GM12878 (cell line): Measurements from ENCODE around the gene CCL20. TPM values are rescaled to one million over a fixed set of nuclear protein-coding genes. Genes with fewer than 3 reads are reported as not detected.

Source experiments
- ATAC-seq: fragments of 200-7000 bp; cut with Tn5 transposase; 3 replicates; pipeline ENCODE4 v1.9.1; 2020; ENCODE audit warnings: mild to moderate bottlenecking, moderate library complexity
- BruUV-seq: library from RNA; stranded (reverse); fragments of 400-500 nt; replicated peaks from 2 replicates; lab custom pipeline; 2021; lab: Mats Ljungman, UMichigan
- CTCF ChIA-PET: fragments of 300-600 bp; sonication (Branson Sonifier 250); formaldehyde crosslinking; extraction: SDS; loops from one replicate; lab custom pipeline; 2021; ENCODE audit warnings: inconsistent platforms; lab: Yijun Ruan, JAX
- POLR2A ChIA-PET: fragments of 350-600 bp; formaldehyde crosslinking; extraction: SDS; loops from one replicate; lab custom pipeline; 2021; ENCODE audit warnings: inconsistent platforms; lab: Charles Lee
- RAD21 ChIA-PET: fragments of 300-600 bp; sonication (Branson Sonifier 250); formaldehyde crosslinking; loops from one replicate; lab custom pipeline; 2023; ENCODE audit warnings: antibody characterized with exemption; ENCODE audit not compliant: unreplicated experiment; lab: Charles Lee
- SMC1A ChIA-PET: fragments of 300-600 bp; sonication (Branson Sonifier 250); formaldehyde crosslinking; loops from one replicate; lab custom pipeline; 2023; ENCODE audit not compliant: unreplicated experiment, uncharacterized antibody; lab: Charles Lee
- DNase-seq: peaks from one replicate; pipeline ENCODE4 v3.0.0-alpha.2; 2011; ENCODE audit warnings: low read depth, low spot score
- FAIRE-seq: peaks from 3 replicates; lab custom pipeline; 2011; peaks lifted over from hg19 to GRCh38; lab: Jason Lieb, UNC
- H2AFZ ChIP-seq: 2 replicates; pipeline ENCODE4 v1.6.0; 2011; ENCODE audit warnings: low read depth, low read length, control low read depth; ENCODE audit not compliant: control insufficient read depth
- H3K27ac ChIP-seq: 2 replicates; pipeline ENCODE4 v1.5.1; 2011; ENCODE audit warnings: control low read depth; ENCODE audit not compliant: control insufficient read depth, insufficient read depth
- H3K27me3 ChIP-seq, 2 experiments: replicated peaks in 1 of 2; 2 replicates each; pipeline versions ENCODE4 v1.6.0 to v1.6.1; 2011; ENCODE audit warnings: low read length in 1 of 2; ENCODE audit not compliant: control insufficient read depth in 2 of 2, insufficient read depth in 2 of 2
- H3K36me3 ChIP-seq, 2 experiments: 2 replicates each; pipeline ENCODE4 v1.5.1; 2011; ENCODE audit warnings: low read length in 1 of 2; ENCODE audit not compliant: control insufficient read depth in 2 of 2, insufficient read depth in 2 of 2
- H3K4me1 ChIP-seq: 2 replicates; pipeline ENCODE4 v1.6.1; 2011; ENCODE audit warnings: mild to moderate bottlenecking, low read length, moderate library complexity, mixed read lengths; ENCODE audit not compliant: control insufficient read depth, insufficient read depth
- H3K4me2 ChIP-seq: 2 replicates; pipeline ENCODE4 v1.6.0; 2011; ENCODE audit warnings: control low read depth; ENCODE audit not compliant: control insufficient read depth, insufficient read depth
- H3K4me3 ChIP-seq: fragments of 200-600 bp; sonication (generic); 2 replicates; pipeline ENCODE4 v1.5.1; 2016
- H3K79me2 ChIP-seq: 2 replicates; pipeline ENCODE4 v1.6.0; 2011; ENCODE audit warnings: low read length; ENCODE audit not compliant: control insufficient read depth, insufficient read depth
- H3K9ac ChIP-seq: 2 replicates; pipeline ENCODE4 v1.8.0; 2011; ENCODE audit warnings: low read length, control low read depth, mixed read lengths; ENCODE audit not compliant: control insufficient read depth, insufficient read depth
- H3K9me3 ChIP-seq: replicated peaks from 3 replicates; pipeline ENCODE4 v1.5.1; 2011; ENCODE audit warnings: mild to moderate bottlenecking, low read length; ENCODE audit not compliant: control insufficient read depth, insufficient read depth
- H4K20me1 ChIP-seq: 2 replicates; pipeline ENCODE4 v1.6.0; 2011; ENCODE audit not compliant: control insufficient read depth, insufficient read depth
- ATF3 ChIP-seq: IDR thresholded peaks from 2 replicates; pipeline ENCODE4 v1.6.1; 2011; ENCODE audit warnings: low read depth, mild to moderate bottlenecking, low read length, moderate library complexity, borderline replicate concordance; ENCODE audit errors: extremely low read depth
- BRCA1 ChIP-seq: IDR thresholded peaks from 2 replicates; pipeline ENCODE4 v1.6.1; 2011; ENCODE audit warnings: low read depth, low read length, improper control_type of control experiment
- CHD2 ChIP-seq: IDR thresholded peaks from 2 replicates; pipeline ENCODE4 v1.6.1; 2011; ENCODE audit warnings: low read depth, low read length, improper control_type of control experiment, borderline replicate concordance
- EP300 ChIP-seq, 2 experiments: fragments of 150-350 bp in 1 of 2; IDR thresholded peaks; 2 replicates each; pipeline ENCODE4 v1.6.1; 2011 to 2012; ENCODE audit warnings: low read depth in 2 of 2, low read length in 2 of 2, borderline replicate concordance in 1 of 2, improper control_type of control experiment in 1 of 2, inconsistent platforms in 1 of 2; ENCODE audit not compliant: control insufficient read depth in 1 of 2
- MAX ChIP-seq: IDR thresholded peaks from 2 replicates; pipeline ENCODE4 v1.6.1; 2012; ENCODE audit warnings: low read depth, low read length, improper control_type of control experiment
- MYC ChIP-seq: IDR thresholded peaks from 2 replicates; pipeline ENCODE4 v1.6.1; 2011; ENCODE audit warnings: mild to moderate bottlenecking, low read length, moderate library complexity, inconsistent platforms; ENCODE audit not compliant: insufficient read depth, insufficient replicate concordance, insufficient read length, severe bottlenecking
- NBN ChIP-seq: fragments of 450-650 bp; IDR thresholded peaks from 2 replicates; pipeline ENCODE4 v1.6.1; 2016
- PKNOX1 ChIP-seq: fragments of 450-650 bp; IDR thresholded peaks from 2 replicates; pipeline ENCODE4 v1.6.1; 2016; ENCODE audit warnings: mild to moderate bottlenecking
- STAT1 ChIP-seq: fragments of 450-650 bp; conservative IDR thresholded peaks from 2 replicates; pipeline ENCODE4 v1.6.1; 2014; ENCODE audit warnings: antibody characterized with exemption, mild to moderate bottlenecking
- TARDBP ChIP-seq: IDR thresholded peaks from 2 replicates; pipeline ENCODE4 v1.6.1; 2016; ENCODE audit warnings: borderline replicate concordance
- USF1 ChIP-seq: IDR thresholded peaks from 2 replicates; pipeline ENCODE4 v1.6.1; 2011; ENCODE audit warnings: borderline replicate concordance, low read depth, mild to moderate bottlenecking, moderate library complexity, mixed read lengths, low read length; ENCODE audit not compliant: insufficient read depth; ENCODE audit errors: extremely low read length
- ZBED1 ChIP-seq: IDR thresholded peaks from 2 replicates; pipeline ENCODE4 v1.6.1; 2016; ENCODE audit warnings: borderline replicate concordance
- ZBTB33 ChIP-seq: fragments of 450-650 bp; IDR thresholded peaks from 2 replicates; pipeline ENCODE4 v1.6.1; 2017; ENCODE audit warnings: mild to moderate bottlenecking
- ZZZ3 ChIP-seq: IDR thresholded peaks from 2 replicates; pipeline ENCODE4 v1.6.1; 2011; ENCODE audit warnings: low read depth; ENCODE audit not compliant: control insufficient read depth, insufficient read length
- WGBS: methylation state at CpG from one replicate; pipeline ENCODE4 v1.1.6; 2016; ENCODE audit warnings: low lambda C conversion rate; ENCODE audit not compliant: insufficient replicate concordance, insufficient coverage; ENCODE audit errors: missing lambda C conversion rate; 5-methylcytosine and 5-hydroxymethylcytosine counted together
- in situ Hi-C: fragments of 300-500 bp; cut with MboI; formaldehyde crosslinking; loops from 9 replicates; pipeline ENCODE4 v1.14.3; 2018; ENCODE audit warnings: mixed read lengths
- intact Hi-C: fragments of 100-400 bp; cut with micrococcal nuclease; formaldehyde crosslinking; loops from one replicate; pipeline ENCODE4 v1.14.2; 2022; ENCODE audit not compliant: unreplicated experiment
- polyA plus RNA-seq, 11 experiments: library from polyadenylated mRNA; depleted of rRNA in 4 of 11; unstranded in 6 of 11; stranded (reverse) in 5 of 11; fragments of >200 nt; fragmentation: Nextera tagmentation in 4 of 11; fragmentation: Illumina TruSeq in 1 of 11; extraction: Ambion mirVana in 4 of 11; extraction: Trizol in 1 of 11; gene quantifications; 1 replicate in 1 of 11; 2 replicates in 10 of 11; pipeline versions ENCODE4 v1.2.1 to v1.2.3, GENCODE V29; 2011 to 2016; ENCODE audit warnings: inconsistent platforms in 2 of 11, missing spikeins in 2 of 11, low read depth in 1 of 11
- total RNA-seq, 4 experiments: library from RNA; depleted of rRNA in 3 of 4; stranded (reverse); fragments of >200 nt in 3 of 4; fragmentation: Illumina TruSeq in 1 of 4; extraction: Trizol in 1 of 4; gene quantifications; 2 replicates each; pipeline versions ENCODE4 v1.2.1 to v1.2.3, GENCODE V29; 2013 to 2021

The CCL20 gene
- total and polyA plus RNA-seq, 10 of the 15 experiments (the other 5 are each of a cell fraction or from before 2014, with no cell fraction given), result 5.5 to 35.7 (median 15.6) TPM

GRCh38 chr2:227821043-227821942, 7.7 kb downstream of the CCL20 start (continued):
- no peak for TF ChIP-seq EP300 (IDR thresholded peaks at IDR 0.05; ENCODE audit: borderline replicate concordance in 1 of 2, control insufficient read depth in 1 of 2, low read depth in 2 of 2, low read length in 2 of 2)

- in situ Hi-C loops, result no loop called here
- 83% methylated on average over 2 of the region's 2 CpGs for WGBS
- RAD21 ChIA-PET, result no interaction called here
- Histone ChIP-seq H3K4me2 (no peak overlapping the region), H3K9me3 (no peaks in the 10 kb centered on the region), H3K36me3 (no peaks in the 10 kb centered on the region), H3K27ac (no peak overlapping the region), H4K20me1 (no peaks in the 10 kb centered on the region), H3K79me2 (no peaks in the 10 kb centered on the region), H3K4me1 (no peaks in the 10 kb centered on the region), H3K27me3 (no peaks in the 10 kb centered on the region), H3K4me3 (no peak overlapping the region), H3K9ac (no peak overlapping the region), H2AFZ (no peak overlapping the region)
- intact Hi-C loops, result no loop called here
- FAIRE-seq, result no peak
- POLR2A ChIA-PET, result no interaction called here
- SMC1A ChIA-PET, result interaction anchor here (1.2 kb wide), 1 partner anchor 17 kb away, joined by 3 read pairs; no protein-coding TSS in a partner anchor
- no peak for TF ChIP-seq STAT1
- TF ChIP-seq ATF3, result no peak
- TF ChIP-seq MAX, result no peak
- no peak for TF ChIP-seq NBN
- no peak for TF ChIP-seq ZZZ3
- no peak for TF ChIP-seq CHD2
- no peak for TF ChIP-seq BRCA1
- TF ChIP-seq USF1, result no peak
- TF ChIP-seq PKNOX1, result no peak
- no peak for TF ChIP-seq MYC
- TF ChIP-seq TARDBP, result no peak
- no peak for TF ChIP-seq ZBED1
- no peak for TF ChIP-seq ZBTB33
- no TSS peak for BruUV-seq
- no peak for DNase-seq
- CTCF ChIA-PET, result no interaction called here
- no peak for ATAC-seq
Observed at GRCh38 chr2:227822416-227823003, 8.9 kb downstream of the CCL20 start.
